Fibroblast of the aortic adventitia (primary cell): ENCODE measurements around the gene DCAF17. TPM values are rescaled to one million over a fixed set of nuclear protein-coding genes. Genes with fewer than 3 reads are reported as not detected.
A peak's percentile ranks its signal among the peaks of the same experiment; 100 is the strongest.

Source experiments
- DNase-seq: peaks from one replicate; pipeline ENCODE4 v3.0.0-alpha.2; 2010; ENCODE audit warnings: low read depth
- H3K4me3 ChIP-seq: 2 replicates; pipeline ENCODE4 v1.5.1; 2011; ENCODE audit warnings: low read depth, mild to moderate bottlenecking, control low read depth, low read length, moderate library complexity
- CTCF ChIP-seq: IDR thresholded peaks from 2 replicates; pipeline ENCODE4 v1.5.1; 2011; ENCODE audit warnings: mild to moderate bottlenecking, low read length, control low read depth, inconsistent platforms; ENCODE audit not compliant: insufficient read depth
- total RNA-seq: library from RNA; depleted of rRNA; stranded (reverse); fragments of >200 nt; gene quantifications from 2 replicates; pipeline ENCODE4 v1.2.3, GENCODE V29; 2012; ENCODE audit warnings: low replicate concordance

Gene DCAF17
- total RNA-seq, 1 donor = 34.7 TPM

GRCh38 chr2:171475979-171476378 lies 42.0 kb downstream of the DCAF17 start:
- TF ChIP-seq CTCF = no peak

GRCh38 chr2:171478345-171478744 lies 44.3 kb downstream of the DCAF17 start:
- DNase-seq = peak; percentile 66
- no peak overlapping the region for H3K4me3 ChIP-seq
- TF ChIP-seq CTCF = no peak

More at GRCh38 chr2:171475979-171476378, 42.0 kb downstream of the DCAF17 start:
- no peak for DNase-seq
- no peak overlapping the region for H3K4me3 ChIP-seq

GRCh38 chr2:171479154-171479814 lies 45.3 kb downstream of the DCAF17 start:
- DNase-seq = no peak
- H3K4me3 ChIP-seq = no peak overlapping the region
- TF ChIP-seq CTCF = no peak

- no peak for TF ChIP-seq CTCF
Observed at GRCh38 chr2:171480908-171481307, 46.9 kb downstream of the DCAF17 start.

GRCh38 chr2:171482308-171482707 lies 48.3 kb downstream of the DCAF17 start:
- peak; percentile 16 for DNase-seq
- no peak for TF ChIP-seq CTCF

More at GRCh38 chr2:171480908-171481307, 46.9 kb downstream of the DCAF17 start:
- H3K4me3 ChIP-seq = no peak overlapping the region
- no peak for DNase-seq

GRCh38 chr2:171482877-171483276 lies 48.9 kb downstream of the DCAF17 start:
- H3K4me3 ChIP-seq = no peak overlapping the region
- peak; percentile 31 for DNase-seq
- no peak for TF ChIP-seq CTCF

More at GRCh38 chr2:171482308-171482707, 48.3 kb downstream of the DCAF17 start:
- no peak overlapping the region for H3K4me3 ChIP-seq

GRCh38 chr2:171483793-171484192 lies 49.8 kb downstream of the DCAF17 start:
- H3K4me3 ChIP-seq = no peak overlapping the region
- no peak for DNase-seq
- TF ChIP-seq CTCF = no peak
